ENCODE data around the gene ZNF101. TPM values are rescaled to one million over a fixed set of nuclear protein-coding genes. Genes with fewer than 3 reads are reported as not detected.

The ZNF101 gene
- total RNA-seq, 3 donors from 2014 or later: 11.4 to 15.6 (median 14.6) TPM

- intact Hi-C loops (cut with DNase I, micrococcal nuclease): no loop called here
- H3K4me1 ChIP-seq (ENCODE audit: low read depth): no peaks in the 10 kb centered on the region
- H3K36me3 ChIP-seq (ENCODE audit: low read depth): no peaks in the 10 kb centered on the region
- no peak overlapping the region for H3K4me3 ChIP-seq
- H3K9me3 ChIP-seq: no peaks in the 10 kb centered on the region
- DNase-seq (no peak), ATAC-seq (no peak)
- TF ChIP-seq CTCF (IDR thresholded peaks at IDR 0.05): no peak
Measured at GRCh38 chr19:19636573-19637185, 32.0 kb upstream of the ZNF101 start.

- no peak for DNase-seq
- H3K4me3 ChIP-seq: no peak overlapping the region
- intact Hi-C loops (cut with DNase I, micrococcal nuclease): no loop called here
- H3K36me3 ChIP-seq (ENCODE audit: low read depth): no peaks in the 10 kb centered on the region
- no peaks in the 10 kb centered on the region for H3K4me1 ChIP-seq (ENCODE audit: low read depth)
- ATAC-seq: no peak
- H3K9me3 ChIP-seq: no peaks in the 10 kb centered on the region
- TF ChIP-seq CTCF (IDR thresholded peaks at IDR 0.05): no peak
Measured at GRCh38 chr19:19637186-19637522, 31.5 kb upstream of the ZNF101 start.

GRCh38 chr19:19637523-19638251 is 31.0 kb upstream of the ZNF101 start:
- intact Hi-C loops (cut with DNase I, micrococcal nuclease): no loop called here
- TF ChIP-seq CTCF (IDR thresholded peaks at IDR 0.05): no peak
- no peaks in the 10 kb centered on the region for H3K36me3 ChIP-seq (ENCODE audit: low read depth)
- no peaks in the 10 kb centered on the region for H3K4me1 ChIP-seq (ENCODE audit: low read depth)
- no peaks in the 10 kb centered on the region for H3K9me3 ChIP-seq
- H3K4me3 ChIP-seq: no peak overlapping the region
- DNase-seq (peak in 2 of 3 donors; percentile 41 to 59), ATAC-seq (no peak)

GRCh38 chr19:19642506-19643157 is 26.0 kb upstream of the ZNF101 start:
- intact Hi-C loops (cut with DNase I, micrococcal nuclease): loop anchor here (5.0 kb wide), 1 partner anchor 110 kb away; no protein-coding TSS in a partner anchor
- Histone ChIP-seq H3K4me1 (ENCODE audit: low read depth) (no peaks in the 10 kb centered on the region), H3K4me3 (peak overlapping the region; percentile 65), H3K9me3 (no peaks in the 10 kb centered on the region), H3K36me3 (ENCODE audit: low read depth) (no peaks in the 10 kb centered on the region)
- no peak for TF ChIP-seq CTCF (IDR thresholded peaks at IDR 0.05)
- DNase-seq: no peak
- peak; percentile 20 for ATAC-seq

GRCh38 chr19:19643158-19644053 is 25.2 kb upstream of the ZNF101 start, which contains the start of gene GMIP:
Gene GMIP, minus strand, starts transcription at chr19:19643657. Its CDS starts 128 bp downstream, at chr19:19643529.
- ATAC-seq: peak; percentile 96
- H3K36me3 ChIP-seq (ENCODE audit: low read depth): no peaks in the 10 kb centered on the region
- peak within 1 kb of the TSS; percentile 65 for H3K4me3 ChIP-seq
- intact Hi-C loops (cut with DNase I, micrococcal nuclease): loop anchor here (5.0 kb wide), 1 partner anchor 111 kb away; no protein-coding TSS in a partner anchor
- peak; percentile 94 for DNase-seq
- no peaks in the 10 kb centered on the region for H3K9me3 ChIP-seq
- TF ChIP-seq CTCF (IDR thresholded peaks at IDR 0.05): peak; percentile 70
- H3K4me1 ChIP-seq (ENCODE audit: low read depth): no peaks in the 10 kb centered on the region
